Uterus (tissue), 4 donors: Measurements from ENCODE around the gene RANBP1. TPM values are rescaled to one million over a fixed set of nuclear protein-coding genes. Genes with fewer than 3 reads are reported as not detected.

Source experiments
- DNase-seq, 2 donors: peaks; one replicate each; pipeline ENCODE4 v3.0.0-alpha.2; 2019 to 2020
- H3K27ac ChIP-seq, 2 donors: fragments of 200-600 bp; sonication (generic); 1 replicate in 1 of 2; 2 replicates in 1 of 2; pipeline ENCODE4 v1.5.1; 2016 to 2018
- H3K27me3 ChIP-seq, 2 donors: fragments of 200-600 bp; sonication (generic); one replicate each; pipeline ENCODE4 v1.5.1; 2018 to 2019; ENCODE audit warnings: control low read depth in 1 of 2
- H3K36me3 ChIP-seq, 2 donors: fragments of 200-600 bp; sonication (generic); one replicate each; pipeline ENCODE4 v1.5.1; 2019; ENCODE audit warnings: control low read depth in 1 of 2
- H3K4me1 ChIP-seq, 2 donors: fragments of 200-600 bp; sonication (generic); one replicate each; pipeline ENCODE4 v1.5.1; 2018 to 2019; ENCODE audit warnings: control low read depth in 1 of 2
- H3K4me3 ChIP-seq, 2 donors: fragments of 200-600 bp; sonication (generic); 1 replicate in 1 of 2; 2 replicates in 1 of 2; pipeline ENCODE4 v1.5.1; 2018 to 2019; ENCODE audit warnings: mild to moderate bottlenecking in 1 of 2
- H3K9me3 ChIP-seq, 2 donors: fragments of 200-600 bp; sonication (generic); one replicate each; pipeline ENCODE4 v1.5.1; 2019; ENCODE audit warnings: control low read depth in 1 of 2
- CTCF ChIP-seq, 4 experiments: fragments of 200-600 bp in 2 of 4; fragments of 450-650 bp in 2 of 4; sonication (generic) in 2 of 4; IDR thresholded peaks; one replicate each; pipeline ENCODE4 v1.5.1; 2016 to 2019; ENCODE audit warnings: antibody characterized with exemption in 4 of 4, mild to moderate bottlenecking in 2 of 4, moderate library complexity in 1 of 4
- POLR2A ChIP-seq, 2 donors: fragments of 450-650 bp; IDR thresholded peaks; one replicate each; pipeline ENCODE4 v1.6.1; 2016; ENCODE audit warnings: antibody characterized with exemption in 2 of 2, mild to moderate bottlenecking in 1 of 2, moderate library complexity in 1 of 2
- intact Hi-C: fragments of 100-400 bp; cut with DNase I; formaldehyde crosslinking; loops from one replicate; pipeline ENCODE4 v1.15.1; 2023; ENCODE audit warnings: low total_unique reads
- total RNA-seq, 4 donors: library from RNA; depleted of rRNA in 3 of 4; stranded (reverse); fragments of >200 nt in 3 of 4; gene quantifications; one replicate each; pipeline versions ENCODE4 v1.1.0 to v1.2.4, GENCODE V29; 2014 to 2023
- donor health status: DM: yes; HTN: yes; CAD: no.

RANBP1 gene
- total RNA-seq, 4 donors from 2014 or later: 57.6 to 233 (median 135) TPM

GRCh38 chr22:20106849-20107237, 9.1 kb upstream of the RANBP1 start:
- intact Hi-C loops: no loop called here
- Histone ChIP-seq H3K4me3 (no peak overlapping the region), H3K4me1 (no peaks in the 10 kb centered on the region), H3K36me3 (no peaks in the 10 kb centered on the region), H3K9me3 (no peaks in the 10 kb centered on the region), H3K27me3 (no peaks in the 10 kb centered on the region), H3K27ac (no peak overlapping the region)
- no peak for TF ChIP-seq CTCF (IDR thresholded peaks at IDR 0.05)
- no peak for TF ChIP-seq POLR2A (IDR thresholded peaks at IDR 0.05)
- DNase-seq: no peak

- Histone ChIP-seq H3K27ac (no peak overlapping the region), H3K36me3 (no peaks in the 10 kb centered on the region), H3K9me3 (no peaks in the 10 kb centered on the region), H3K27me3 (no peaks in the 10 kb centered on the region), H3K4me1 (no peaks in the 10 kb centered on the region), H3K4me3 (no peak overlapping the region)
- no peak for TF ChIP-seq CTCF (IDR thresholded peaks at IDR 0.05)
- no peak for TF ChIP-seq POLR2A (IDR thresholded peaks at IDR 0.05)
- intact Hi-C loops: no loop called here
- no peak for DNase-seq
Observed at GRCh38 chr22:20107471-20107901, 8.4 kb upstream of the RANBP1 start.

- no peak overlapping the region for H3K27ac ChIP-seq
- no peaks in the 10 kb centered on the region for H3K4me1 ChIP-seq
- TF ChIP-seq CTCF (IDR thresholded peaks at IDR 0.05) (no peak), POLR2A (IDR thresholded peaks at IDR 0.05) (no peak)
- no peak for DNase-seq
- H3K9me3 ChIP-seq: no peaks in the 10 kb centered on the region
- intact Hi-C loops: no loop called here
- H3K27me3 ChIP-seq: no peaks in the 10 kb centered on the region
- H3K4me3 ChIP-seq: no peak overlapping the region
- H3K36me3 ChIP-seq: no peaks in the 10 kb centered on the region
Observed at GRCh38 chr22:20107951-20108756, 7.8 kb upstream of the RANBP1 start.

- Histone ChIP-seq H3K4me3 (no peak overlapping the region), H3K27me3 (no peaks in the 10 kb centered on the region), H3K4me1 (no peaks in the 10 kb centered on the region), H3K9me3 (no peaks in the 10 kb centered on the region), H3K36me3 (no peaks in the 10 kb centered on the region), H3K27ac (no peak overlapping the region)
- TF ChIP-seq CTCF (IDR thresholded peaks at IDR 0.05) (no peak), POLR2A (IDR thresholded peaks at IDR 0.05) (no peak)
- intact Hi-C loops: no loop called here
- no peak for DNase-seq
Observed at GRCh38 chr22:20108757-20109230, 7.1 kb upstream of the RANBP1 start.
